Measurements from ENCODE around the gene NCAPG2.

- TF ChIP-seq POLR2AphosphoS5 (IDR thresholded peaks at IDR 0.05) (no peak), CTCF (IDR thresholded peaks at IDR 0.05) (no peak)
Measured at GRCh38 chr7:158613481-158613880, 91.1 kb downstream of the NCAPG2 start.
